H7 (cell line): ENCODE results near the gene LRRC4C. TPM values are rescaled to one million over a fixed set of nuclear protein-coding genes. Genes with fewer than 3 reads are reported as not detected.

Source experiments
- DNase-seq: peaks from one replicate; pipeline ENCODE4 v3.0.0; 2012
- H3K27me3 ChIP-seq: 2 replicates; pipeline ENCODE4 v1.6.0; 2011; ENCODE audit warnings: mild to moderate bottlenecking, low read length; ENCODE audit not compliant: control insufficient read depth, insufficient read depth
- H3K36me3 ChIP-seq: replicated peaks from 2 replicates; pipeline ENCODE4 v1.5.1; 2011; ENCODE audit warnings: low read length; ENCODE audit not compliant: control insufficient read depth, insufficient read depth
- H3K4me3 ChIP-seq: 2 replicates; pipeline ENCODE4 v1.5.1; 2011; ENCODE audit warnings: low read depth, mild to moderate bottlenecking, control low read depth, low read length, moderate library complexity; ENCODE audit not compliant: insufficient read depth
- total RNA-seq: library from RNA; depleted of rRNA; stranded (reverse); fragments of >200 nt; shearing (Covaris generic); gene quantifications from 2 replicates; pipeline ENCODE4 v1.2.3, GENCODE V29; 2014; rRNA removed

Gene LRRC4C
- total RNA-seq = 0.66 TPM in 1 of 2 replicates, not detected in the other

DNA sequence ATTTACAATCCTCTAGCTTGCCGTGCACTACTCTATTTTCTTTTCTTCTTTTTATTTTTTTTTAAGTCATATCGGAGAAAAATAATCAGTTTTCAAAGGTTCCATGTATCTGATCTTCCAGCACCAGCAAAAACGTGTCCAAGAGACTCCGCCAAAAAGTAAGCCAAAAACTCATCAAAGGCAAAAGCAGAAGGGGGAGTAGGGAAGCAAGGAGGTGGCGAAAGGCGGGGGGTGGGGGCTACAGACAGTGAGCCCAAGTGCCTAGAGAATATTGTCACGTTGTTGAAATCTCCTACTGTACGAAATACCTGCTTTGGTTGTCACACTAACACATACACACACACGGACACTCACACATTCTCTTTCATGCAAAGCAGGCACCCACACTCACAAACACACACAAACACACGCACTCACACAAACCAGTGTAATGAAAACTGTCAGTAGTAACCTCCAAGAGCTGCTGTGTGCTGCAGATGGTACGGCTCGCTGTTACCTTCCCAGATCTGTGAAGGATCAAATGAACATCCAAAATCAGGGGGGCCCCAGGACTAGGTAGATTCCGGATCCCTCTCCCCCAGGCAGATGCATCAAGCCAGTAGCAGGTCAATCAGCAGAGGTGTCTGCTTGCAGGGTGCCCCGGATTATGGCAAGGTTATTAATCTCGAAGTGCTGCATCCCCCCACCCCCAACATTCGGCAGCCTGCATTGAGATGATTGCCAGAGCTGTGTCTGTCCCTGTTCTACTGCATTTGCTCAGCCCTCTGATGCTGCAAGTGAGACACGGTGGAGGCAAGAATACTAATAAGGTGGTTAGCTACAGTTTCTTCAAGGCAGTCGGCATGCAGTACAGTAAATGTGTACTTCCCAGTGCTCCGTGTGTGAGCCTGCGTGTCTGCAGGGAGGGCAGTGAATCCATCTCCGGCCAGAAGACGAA lies at the start of gene LRRC4C:
Gene LRRC4C (minus strand): TSS at position 188 of the 937 bp plus-strand sequence.
- DNase-seq = no peak
- H3K4me3 ChIP-seq = peak within 1 kb of the TSS; percentile 6; the same call in 1 of the 2 replicates
- H3K36me3 ChIP-seq = no peaks in the 10 kb centered on the region
- no peaks in the 10 kb centered on the region for H3K27me3 ChIP-seq

DNA sequence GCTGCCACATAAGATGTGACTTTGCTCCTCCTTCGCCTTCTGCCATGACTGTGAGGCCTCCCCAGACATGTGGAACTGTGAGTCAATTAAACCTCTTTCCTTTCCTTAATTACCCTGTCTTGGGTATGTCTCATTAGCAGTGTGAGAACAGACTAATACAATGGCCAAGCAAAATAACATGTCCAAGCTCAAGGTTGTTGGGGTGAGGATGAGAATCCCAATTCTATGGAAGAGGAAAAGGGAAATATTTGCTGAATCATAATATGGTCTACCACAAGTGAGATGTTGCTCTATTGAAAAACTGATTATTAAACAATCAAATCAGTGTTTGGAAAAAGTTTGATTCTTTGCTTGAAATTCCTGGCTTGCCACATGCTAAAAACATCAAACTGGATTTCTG lies 48.7 kb upstream of the LRRC4C start:
- Histone ChIP-seq H3K27me3 (no peaks in the 10 kb centered on the region), H3K4me3 (no peak overlapping the region), H3K36me3 (no peaks in the 10 kb centered on the region)
- no peak for DNase-seq

DNA sequence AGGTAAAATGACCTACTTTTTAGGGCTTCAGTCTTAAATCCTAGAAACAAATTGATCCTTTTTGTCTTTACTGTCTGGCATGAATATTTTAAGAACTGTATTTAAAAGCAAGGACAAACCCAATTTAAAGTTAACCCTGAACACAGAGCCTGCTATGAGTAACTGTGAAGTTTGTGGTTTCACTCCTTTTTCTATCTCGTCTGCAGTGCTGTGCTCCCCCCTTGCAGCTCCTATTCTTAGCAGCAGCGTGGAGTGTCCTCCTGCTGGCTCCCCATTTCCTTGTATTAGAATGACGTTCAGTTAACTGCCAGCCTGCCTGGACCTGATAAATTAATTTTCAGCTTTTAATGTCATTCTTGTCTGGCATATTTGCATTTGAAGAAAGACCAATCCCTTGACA lies 40.0 kb upstream of the LRRC4C start:
- no peaks in the 10 kb centered on the region for H3K27me3 ChIP-seq
- no peak overlapping the region for H3K4me3 ChIP-seq
- DNase-seq = no peak

DNA sequence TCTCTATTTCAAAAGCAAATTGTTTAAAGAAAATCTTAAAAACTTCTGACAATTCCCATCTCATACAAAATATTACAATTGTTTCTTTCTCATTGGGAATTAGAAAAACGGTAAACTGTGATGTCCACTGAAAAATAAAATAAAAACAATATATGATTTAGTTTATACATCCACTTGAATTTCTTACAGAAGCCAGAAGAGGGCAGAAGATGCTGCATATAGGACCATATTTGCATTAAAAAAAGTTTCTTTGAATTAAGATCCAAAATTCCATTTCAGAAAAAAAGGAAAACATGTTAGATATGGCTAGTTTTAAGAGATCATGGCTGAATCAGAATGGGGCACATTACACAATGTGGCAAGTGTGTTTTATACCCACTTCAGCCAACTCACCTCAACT lies 39.3 kb upstream of the LRRC4C start:
- Histone ChIP-seq H3K36me3 (no peaks in the 10 kb centered on the region), H3K27me3 (no peaks in the 10 kb centered on the region), H3K4me3 (no peak overlapping the region)
- DNase-seq = no peak

More for the DNA sequence above, 40.0 kb upstream of the LRRC4C start:
- no peaks in the 10 kb centered on the region for H3K36me3 ChIP-seq

DNA sequence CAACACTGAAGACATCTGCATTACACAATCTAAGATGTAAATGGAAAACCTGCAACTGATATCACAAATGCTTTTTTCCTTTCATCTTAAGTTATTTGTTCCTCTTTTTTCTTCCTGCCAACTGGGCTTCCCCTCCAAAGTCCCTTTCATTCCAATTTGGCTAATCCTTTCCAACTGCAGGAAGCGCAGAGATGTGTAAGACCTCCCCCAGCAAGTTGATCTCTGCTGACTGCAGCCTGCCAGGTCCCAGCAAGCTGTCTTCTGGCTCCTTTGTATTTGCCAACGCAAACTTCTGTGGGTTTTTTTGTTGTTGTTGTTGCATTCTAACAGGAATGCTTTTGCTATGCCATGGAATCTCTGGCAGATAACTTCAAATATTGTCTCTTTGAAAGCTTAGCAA lies 38.5 kb upstream of the LRRC4C start:
- no peaks in the 10 kb centered on the region for H3K27me3 ChIP-seq
- no peak overlapping the region for H3K4me3 ChIP-seq
- no peaks in the 10 kb centered on the region for H3K36me3 ChIP-seq
- peak; percentile 19 for DNase-seq

DNA sequence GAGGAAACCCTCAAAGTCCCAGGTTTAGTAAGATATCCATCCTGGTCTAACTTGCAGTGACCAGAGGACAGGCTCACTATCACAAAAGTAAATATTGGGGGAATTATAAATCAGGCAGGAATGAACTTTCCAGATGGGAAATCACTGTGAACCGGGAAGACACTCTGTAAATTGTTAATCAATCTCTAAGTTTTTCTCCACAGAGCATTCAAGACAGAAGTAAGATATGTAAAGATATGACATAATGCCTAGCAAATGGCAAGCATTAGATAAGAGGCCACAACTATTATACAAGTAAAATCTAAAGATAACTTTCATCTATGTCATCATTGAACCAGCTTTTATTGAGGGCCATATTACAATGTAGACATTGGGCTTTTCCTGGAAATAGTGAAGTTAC lies 35.3 kb upstream of the LRRC4C start:
- Histone ChIP-seq H3K27me3 (no peaks in the 10 kb centered on the region), H3K4me3 (no peak overlapping the region), H3K36me3 (no peaks in the 10 kb centered on the region)
- no peak for DNase-seq

DNA sequence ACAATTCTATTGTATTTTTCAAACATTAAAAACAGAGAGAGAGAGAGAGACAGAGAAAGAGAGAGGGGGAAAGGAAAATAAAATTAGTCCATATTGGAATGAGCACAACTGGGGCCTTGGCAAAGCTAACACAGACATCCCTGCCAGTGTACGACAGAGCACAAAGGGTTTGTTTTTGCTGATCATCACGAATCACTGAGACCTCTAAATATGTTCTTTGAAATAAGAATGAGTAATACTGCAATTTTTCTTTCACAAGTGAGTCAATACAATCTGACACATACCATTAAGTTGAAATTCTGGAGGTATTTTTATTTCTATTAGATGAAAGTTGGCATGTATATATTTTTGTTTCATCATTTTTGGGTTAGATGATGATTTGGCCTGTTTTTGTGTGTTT lies 27.0 kb upstream of the LRRC4C start:
- Histone ChIP-seq H3K27me3 (no peaks in the 10 kb centered on the region), H3K36me3 (no peaks in the 10 kb centered on the region), H3K4me3 (no peak overlapping the region)
- DNase-seq = no peak

DNA sequence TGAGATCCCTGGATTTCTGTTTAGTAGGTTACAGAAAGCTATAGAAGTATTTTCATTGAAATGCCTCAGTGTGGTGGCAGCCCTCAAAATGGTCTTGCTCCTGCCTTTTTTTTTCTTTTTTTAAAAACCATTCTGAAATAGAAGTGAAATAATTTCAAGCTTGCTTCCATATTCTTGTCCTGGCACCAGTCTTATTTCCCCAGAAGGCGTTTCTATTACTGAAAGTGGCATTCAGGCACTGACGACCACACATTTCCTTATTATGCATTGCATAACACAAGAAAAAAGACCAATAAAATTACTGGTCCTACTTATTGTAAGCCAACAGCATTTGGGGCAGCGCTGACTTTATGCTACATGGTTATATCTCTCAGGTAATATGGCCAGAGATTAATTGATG lies 24.5 kb upstream of the LRRC4C start:
- no peaks in the 10 kb centered on the region for H3K36me3 ChIP-seq
- H3K27me3 ChIP-seq = no peaks in the 10 kb centered on the region
- no peak overlapping the region for H3K4me3 ChIP-seq
- DNase-seq = no peak

DNA sequence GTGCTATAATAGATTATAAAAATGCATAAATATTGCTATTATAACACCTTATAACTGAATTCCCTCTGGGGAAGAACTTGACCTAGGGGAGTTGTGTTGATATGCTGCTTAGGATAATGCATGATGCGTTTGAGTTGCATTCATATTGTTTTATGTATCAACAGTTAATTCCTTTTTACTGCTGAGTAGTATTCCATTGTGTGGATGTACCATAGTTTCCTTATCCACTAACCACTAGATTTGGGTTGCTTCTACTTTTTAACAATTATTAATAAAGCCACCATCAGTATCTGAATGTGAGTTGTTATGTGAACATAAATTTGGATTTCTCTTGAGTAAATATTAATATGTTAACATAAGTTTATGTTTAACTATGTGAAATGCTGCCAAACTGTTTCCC lies 19.7 kb upstream of the LRRC4C start:
- Histone ChIP-seq H3K4me3 (no peak overlapping the region), H3K36me3 (no peaks in the 10 kb centered on the region), H3K27me3 (no peaks in the 10 kb centered on the region)
- no peak for DNase-seq

DNA sequence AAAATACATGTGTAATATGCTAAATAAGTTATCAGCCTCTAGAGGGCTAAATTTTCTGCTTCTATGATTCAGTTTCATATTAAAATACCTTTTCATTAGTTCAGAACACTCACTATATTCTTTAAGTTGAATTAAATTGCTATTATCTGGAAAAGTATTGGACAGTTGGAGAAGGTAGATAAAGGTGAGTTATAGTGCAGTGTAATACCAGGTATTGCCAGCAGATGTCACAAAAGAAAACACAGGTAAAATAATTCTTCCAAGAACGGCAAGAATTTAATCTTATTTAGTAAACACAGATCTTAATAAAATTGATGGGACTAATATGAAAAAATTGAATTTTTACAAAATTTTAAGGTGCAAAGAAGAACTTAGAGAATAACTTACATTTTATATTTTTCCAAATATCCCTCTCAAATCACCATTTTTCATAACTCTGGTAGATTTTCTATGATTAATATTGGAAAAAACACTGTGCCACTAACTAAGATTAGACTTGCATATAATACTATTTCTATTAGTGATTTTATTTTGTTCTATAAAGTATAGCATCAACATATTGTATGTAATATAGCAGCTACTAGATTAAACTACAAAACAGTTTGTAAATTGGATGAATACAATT lies 1.7 kb upstream of the LRRC4C start:
- DNase-seq = no peak
- Histone ChIP-seq H3K36me3 (no peaks in the 10 kb centered on the region), H3K27me3 (no peaks in the 10 kb centered on the region), H3K4me3 (no peak overlapping the region)

DNA sequence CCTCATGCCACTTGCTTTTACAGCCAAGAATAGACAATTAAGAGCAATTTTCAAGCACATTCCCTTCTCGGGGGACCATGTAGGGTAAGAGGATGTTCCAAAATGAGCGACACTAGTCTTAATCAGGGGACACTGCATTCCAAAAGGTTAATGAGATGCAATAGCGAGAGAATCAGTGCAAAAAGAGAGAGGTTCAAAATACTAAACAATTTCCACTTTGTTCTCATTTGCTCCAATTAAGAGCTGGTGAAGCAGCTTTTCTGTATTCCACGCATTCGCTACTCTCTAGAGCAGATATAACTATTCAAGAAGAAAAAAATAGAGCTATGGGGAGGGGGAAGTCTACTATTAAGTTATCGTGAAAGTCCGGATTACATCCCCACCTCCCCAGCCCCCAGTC lies 811 bp downstream of the LRRC4C start:
- no peak overlapping the region for H3K4me3 ChIP-seq
- no peaks in the 10 kb centered on the region for H3K27me3 ChIP-seq
- no peak for DNase-seq
- H3K36me3 ChIP-seq = no peaks in the 10 kb centered on the region

DNA sequence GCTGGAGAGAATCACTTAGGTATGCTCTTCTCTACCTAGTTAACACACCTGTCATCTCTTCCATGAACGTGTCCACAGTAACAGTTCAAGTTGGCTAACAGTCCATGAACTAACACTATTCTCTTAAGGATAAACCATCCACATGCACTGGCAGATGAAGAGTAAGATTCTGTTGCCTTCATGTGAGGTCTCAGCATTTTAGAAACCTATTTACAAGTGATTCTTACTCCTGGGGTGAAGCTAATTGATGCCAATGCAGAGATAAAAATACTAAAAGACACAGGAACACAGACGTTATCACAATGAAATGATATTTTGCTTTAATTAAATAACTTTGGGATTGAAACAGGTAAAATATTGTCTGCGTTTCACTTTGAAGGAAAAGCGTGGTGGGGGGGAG lies 1.3 kb downstream of the LRRC4C start:
- H3K4me3 ChIP-seq = no peak overlapping the region

DNA sequence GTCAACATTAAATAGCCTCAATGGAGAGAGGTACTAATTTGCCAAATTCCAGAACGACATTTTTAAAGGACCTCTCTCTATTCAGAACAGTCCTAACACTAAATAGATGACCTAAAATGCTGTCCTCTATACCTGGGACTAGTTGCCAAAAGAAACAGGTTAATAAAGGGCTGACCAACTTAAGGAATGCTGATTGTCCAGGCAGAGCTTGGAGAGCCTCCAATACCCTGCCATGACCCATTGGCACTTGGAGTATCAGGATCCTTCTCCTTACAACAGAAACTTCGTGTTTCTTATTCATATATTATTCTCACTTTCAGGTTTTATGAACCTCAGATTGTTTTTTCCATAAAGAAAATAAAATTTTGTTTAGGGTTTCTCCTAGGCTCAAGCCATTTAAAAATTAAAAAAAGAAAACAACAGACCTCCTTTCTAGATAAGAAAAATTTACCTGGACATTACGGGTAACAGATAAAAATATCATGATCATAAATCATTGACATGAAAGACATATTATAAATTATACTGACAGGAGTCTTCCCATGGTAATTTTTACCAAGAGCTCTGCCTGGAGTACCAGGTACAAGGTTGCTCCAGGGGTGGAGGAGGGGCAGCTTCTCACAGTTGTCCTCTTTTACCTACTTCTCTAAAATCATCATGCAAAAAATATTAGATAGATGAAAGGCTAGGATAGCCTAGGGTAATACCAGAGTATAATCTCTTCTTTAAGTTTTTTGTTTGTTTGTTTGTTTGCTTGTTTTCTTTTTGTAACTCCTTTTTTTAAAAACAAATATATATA lies 2.0 kb downstream of the LRRC4C start:
- H3K27me3 ChIP-seq = no peaks in the 10 kb centered on the region
- DNase-seq = no peak
- no peaks in the 10 kb centered on the region for H3K36me3 ChIP-seq
- H3K4me3 ChIP-seq = no peak overlapping the region

More for the DNA sequence above, 1.3 kb downstream of the LRRC4C start:
- Histone ChIP-seq H3K36me3 (no peaks in the 10 kb centered on the region), H3K27me3 (no peaks in the 10 kb centered on the region)
- DNase-seq = no peak

DNA sequence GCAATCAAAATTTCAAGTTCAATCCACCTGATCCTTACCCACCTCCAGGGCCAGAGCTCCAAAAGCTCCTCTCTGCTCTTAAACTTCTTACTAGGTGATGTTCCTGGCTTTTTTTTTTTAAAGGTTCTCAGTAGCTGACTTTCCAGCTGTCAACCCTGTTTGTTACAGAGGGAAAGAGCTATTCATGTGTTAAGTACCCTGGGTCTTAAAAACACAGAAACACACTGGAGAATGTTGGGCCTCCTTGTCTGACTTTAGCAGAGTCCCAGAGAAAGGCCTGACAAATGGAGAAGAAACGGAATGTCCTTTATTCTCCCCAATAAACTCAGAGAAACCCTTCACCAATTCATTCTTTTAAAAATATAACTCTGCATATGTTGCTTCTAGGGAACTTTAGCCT lies 3.2 kb downstream of the LRRC4C start:
- Histone ChIP-seq H3K27me3 (no peaks in the 10 kb centered on the region), H3K4me3 (no peak overlapping the region), H3K36me3 (no peaks in the 10 kb centered on the region)
- DNase-seq = peak; percentile 4
